ENCODE results near the gene TRIO. TPM values are rescaled to one million over a fixed set of nuclear protein-coding genes. Genes with fewer than 3 reads are reported as not detected.
A peak's percentile ranks its signal among the peaks of the same experiment; 100 is the strongest.

Gene TRIO
- total and polyA plus RNA-seq, 8 donors: 84.4 to 151 (median 93.7) TPM

GRCh38 chr5:14268738-14269137 is 125.6 kb downstream of the TRIO start:
- Histone ChIP-seq H3K9me3 (no peaks in the 10 kb centered on the region), H3K27ac (peak overlapping the region in 1 of 2 donors; percentile 58), H3K36me3 (peaks cover 0 to 7% of the 10 kb centered on the region in 2 donors), H3K4me3 (no peak overlapping the region), H3K27me3 (no peaks in the 10 kb centered on the region), H3K4me1 (peaks cover 14 to 53% of the 10 kb centered on the region in 2 donors)
- TF ChIP-seq CTCF (IDR thresholded peaks at IDR 0.05): no peak
- ATAC-seq (no peak), DNase-seq (no peak)
- intact Hi-C loops (cut with DNase I): loop anchor here in 1 of 2 donors (10.0 kb wide), 2 partner anchors 74 to 124 kb away; partner anchors contain the start of gene TRIO

GRCh38 chr5:14269395-14269794 is 126.3 kb downstream of the TRIO start:
- intact Hi-C loops (cut with DNase I): loop anchor here in 1 of 2 donors (10.0 kb wide), 2 partner anchors 75 to 125 kb away; partner anchors contain the start of gene TRIO
- peaks cover 14 to 51% of the 10 kb centered on the region in 2 donors for H3K4me1 ChIP-seq
- peak overlapping the region; percentile 40 to 58 for H3K27ac ChIP-seq
- peaks cover 0 to 7% of the 10 kb centered on the region in 2 donors for H3K36me3 ChIP-seq
- ATAC-seq: no peak
- TF ChIP-seq CTCF (IDR thresholded peaks at IDR 0.05): no peak
- no peaks in the 10 kb centered on the region for H3K27me3 ChIP-seq
- H3K9me3 ChIP-seq: no peaks in the 10 kb centered on the region
- H3K4me3 ChIP-seq: no peak overlapping the region
- DNase-seq: no peak

- peaks cover 14 to 42% of the 10 kb centered on the region in 2 donors for H3K4me1 ChIP-seq
- no peak overlapping the region for H3K4me3 ChIP-seq
- peaks cover 0 to 7% of the 10 kb centered on the region in 2 donors for H3K36me3 ChIP-seq
- H3K9me3 ChIP-seq: no peaks in the 10 kb centered on the region
- H3K27me3 ChIP-seq: no peaks in the 10 kb centered on the region
- H3K27ac ChIP-seq: peak overlapping the region; percentile 40 to 58
- intact Hi-C loops (cut with DNase I): loop anchor here in 1 of 2 donors (10.0 kb wide), 2 partner anchors 155 to 265 kb away; no protein-coding TSS in a partner anchor
- peak; percentile 53 to 78 for TF ChIP-seq CTCF (IDR thresholded peaks at IDR 0.05)
- ATAC-seq (peak; percentile 89), DNase-seq (peak in 2 of 4 donors; percentile 38 to 66)
Measured at GRCh38 chr5:14270209-14270702, 127.1 kb downstream of the TRIO start.

- Histone ChIP-seq H3K4me1 (peaks cover 14 to 31% of the 10 kb centered on the region in 2 donors), H3K9me3 (no peaks in the 10 kb centered on the region), H3K36me3 (peaks cover 0 to 7% of the 10 kb centered on the region in 2 donors), H3K27ac (no peak overlapping the region), H3K4me3 (no peak overlapping the region), H3K27me3 (no peaks in the 10 kb centered on the region)
- DNase-seq: no peak
- no peak for TF ChIP-seq CTCF (IDR thresholded peaks at IDR 0.05)
- intact Hi-C loops (cut with DNase I): loop anchor here in 1 of 2 donors (10.0 kb wide), 2 partner anchors 158 to 268 kb away; no protein-coding TSS in a partner anchor
- no peak for ATAC-seq
Measured at GRCh38 chr5:14272548-14273205, 129.5 kb downstream of the TRIO start.

- Histone ChIP-seq H3K4me1 (peaks cover 9 to 25% of the 10 kb centered on the region in 2 donors), H3K4me3 (no peak overlapping the region), H3K9me3 (no peaks in the 10 kb centered on the region), H3K27me3 (no peaks in the 10 kb centered on the region), H3K36me3 (peaks cover 0 to 7% of the 10 kb centered on the region in 2 donors), H3K27ac (no peak overlapping the region)
- intact Hi-C loops (cut with DNase I): loop anchor here in 1 of 2 donors (10.0 kb wide), 2 partner anchors 158 to 268 kb away; no protein-coding TSS in a partner anchor
- no peak for TF ChIP-seq CTCF (IDR thresholded peaks at IDR 0.05)
- ATAC-seq (no peak), DNase-seq (no peak)
Measured at GRCh38 chr5:14273207-14273767, 130.1 kb downstream of the TRIO start.

Data from left lung (tissue), 10 donors.